ENCODE data around the gene RNASEH2A.
"Not testable (repeated sequence)": the region's sequence is repeated elsewhere in the genome, so short reads cannot be mapped to it uniquely, and the experiment has no call there.

The RNASEH2A gene

DNA sequence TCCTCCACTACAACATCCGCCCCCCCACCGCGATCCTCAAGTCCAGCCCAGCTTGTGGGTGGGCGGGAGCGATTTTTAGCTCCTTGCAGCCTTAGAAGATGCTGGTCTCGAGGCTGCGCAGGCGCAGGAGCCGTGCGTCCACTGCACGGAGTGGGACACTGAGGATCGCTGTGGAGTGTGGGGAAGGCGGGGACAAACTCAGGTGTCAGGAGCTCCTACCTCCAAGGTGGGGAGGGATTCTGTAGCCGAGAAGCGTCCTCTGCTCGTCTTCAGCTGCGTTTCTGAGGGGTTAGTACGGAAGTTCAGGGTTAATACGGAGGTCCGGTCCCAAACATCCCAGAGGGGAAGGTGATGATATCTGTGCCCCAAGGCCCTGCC lies 28.2 kb downstream of the RNASEH2A start, which contains the start of gene RTBDN:
Gene RTBDN (minus strand): TSS at position 14 of the 378 bp plus-strand sequence. CDS start 4,600 bp downstream, outside the sequence.
- no peak for DNase-seq

DNA sequence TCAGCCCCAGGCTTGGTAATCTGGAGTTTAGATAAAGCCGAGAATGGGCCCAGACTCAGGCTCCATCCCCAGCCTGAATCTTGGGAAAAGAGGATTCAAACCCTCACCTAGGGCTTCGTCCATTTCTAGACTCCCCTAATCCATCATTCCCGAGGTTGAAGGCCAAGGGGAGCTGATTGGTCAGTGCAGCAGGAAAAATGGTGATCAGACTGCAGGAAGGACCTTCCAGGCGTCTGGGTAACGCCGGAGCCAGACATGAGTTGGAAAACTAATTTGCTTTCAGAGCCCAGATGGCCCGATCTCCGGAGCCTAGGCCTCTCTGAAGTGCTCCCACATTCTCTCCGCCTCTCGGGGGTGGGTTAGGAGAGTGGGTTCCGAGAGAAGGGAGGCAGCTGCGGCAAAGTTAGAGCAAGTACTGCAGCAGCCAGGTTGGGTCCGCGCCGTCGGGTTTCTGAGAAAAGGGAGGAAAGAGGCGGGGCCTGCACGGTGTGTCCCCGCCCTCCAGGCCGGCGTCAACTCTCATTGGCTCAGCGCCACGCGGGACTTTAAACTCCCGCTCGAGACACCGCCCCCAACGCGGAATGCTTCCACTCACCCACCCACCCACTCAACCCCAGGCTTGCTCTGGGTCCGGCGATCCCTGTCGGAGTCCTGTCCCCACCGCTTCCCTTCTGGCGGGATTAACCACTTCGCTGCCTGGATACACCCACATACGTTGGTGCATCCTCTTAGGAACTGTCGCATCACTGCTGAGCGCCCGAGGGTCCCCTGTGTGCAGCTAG lies 28.8 kb downstream of the RNASEH2A start:
- no peak for DNase-seq

GRCh38 chr19:12836529-12836863 lies 30.1 kb downstream of the RNASEH2A start:
- no peak for DNase-seq

- no peak for DNase-seq
These were observed 30.8 kb downstream of the RNASEH2A start for GRCh38 chr19:12837225-12837624.

GRCh38 chr19:12838182-12838885 lies 31.9 kb downstream of the RNASEH2A start, which contains the start of gene MAST1:
Gene MAST1 (plus strand): TSS chr19:12838515. CDS start chr19:12838573, 58 bp downstream.
- no peak for DNase-seq

- DNase-seq: no peak
These were observed 32.7 kb downstream of the RNASEH2A start for GRCh38 chr19:12838886-12839756.

GRCh38 chr19:12840091-12841079 lies 34.0 kb downstream of the RNASEH2A start:
- DNase-seq: no peak

DNA sequence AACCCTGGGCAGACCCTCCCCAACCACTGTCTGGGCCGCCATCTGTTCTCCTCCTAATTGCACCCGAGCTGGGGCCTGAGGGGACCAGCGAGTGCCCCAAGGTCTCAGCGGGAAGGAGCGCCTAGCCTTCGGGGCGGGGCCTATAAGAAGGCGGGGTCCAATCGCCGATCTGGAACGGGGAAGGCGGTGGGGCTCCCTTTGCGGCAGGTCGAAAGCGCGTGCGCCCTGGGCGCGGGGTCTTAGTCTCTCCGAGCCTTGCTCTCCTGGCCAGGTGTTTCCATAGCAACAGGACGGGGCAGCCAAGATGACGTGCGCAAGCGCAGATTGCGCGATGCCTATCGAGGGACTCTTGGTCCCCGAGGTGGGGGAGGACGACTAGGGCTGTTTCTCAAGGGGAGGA lies 34.7 kb downstream of the RNASEH2A start:
- DNase-seq: peak; percentile 54

- DNase-seq: no peak
These were observed 36.1 kb downstream of the RNASEH2A start for GRCh38 chr19:12842511-12842910.

DNA sequence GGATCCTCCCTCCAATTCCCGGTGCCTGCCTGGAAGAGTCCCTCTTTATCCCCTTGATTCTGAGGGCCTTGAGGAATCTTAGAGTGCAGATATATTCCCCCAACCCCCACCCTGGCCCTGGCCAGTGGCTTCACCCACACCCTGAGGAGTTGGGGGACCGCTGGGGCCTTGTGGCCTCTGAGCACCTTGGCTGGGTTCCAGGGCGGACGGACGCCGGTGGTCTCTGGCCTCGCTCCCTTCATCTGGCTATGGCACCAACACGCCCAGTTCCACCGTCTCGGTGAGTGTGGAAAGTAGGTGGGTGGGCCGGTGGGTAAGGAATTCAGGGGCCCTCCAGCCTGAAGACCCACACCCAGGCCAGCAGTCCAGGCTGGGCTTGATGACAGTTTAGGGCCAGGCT lies 36.9 kb downstream of the RNASEH2A start:
- no peak for DNase-seq

DNA sequence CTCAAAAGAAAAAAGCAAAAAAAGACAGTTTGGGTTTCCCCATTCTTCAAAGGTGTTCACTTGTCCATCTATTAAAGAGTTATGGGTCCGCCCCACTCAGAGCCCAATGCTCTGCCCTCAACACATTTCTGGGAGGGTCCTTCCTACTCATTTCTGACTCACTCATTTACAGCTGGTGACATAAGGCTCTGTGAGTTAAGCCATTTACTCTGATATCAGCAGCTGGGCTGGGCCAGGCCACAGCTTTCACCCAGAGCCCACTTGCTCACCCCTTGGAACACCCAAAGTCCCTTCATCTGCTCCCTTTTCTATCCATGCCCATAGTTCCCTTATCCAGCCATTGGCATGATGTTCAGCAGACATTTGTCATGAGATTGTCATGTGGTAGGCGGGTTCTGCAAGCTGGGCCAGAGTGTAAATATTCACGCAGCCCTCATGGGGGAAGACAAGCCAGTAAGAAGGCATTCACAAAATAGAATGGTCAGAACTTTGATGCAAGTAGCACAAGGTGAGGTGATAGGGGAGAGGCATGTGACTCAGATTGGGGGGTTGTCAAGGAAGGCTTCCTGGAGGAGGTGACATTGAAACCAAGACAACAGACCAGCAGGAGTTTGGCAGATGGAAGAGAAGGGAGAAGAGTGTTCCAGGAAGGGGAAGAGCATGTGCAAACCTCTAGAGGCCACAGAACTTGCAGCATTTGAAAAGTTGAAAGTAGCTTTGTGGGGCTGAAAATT lies 37.8 kb downstream of the RNASEH2A start:
- DNase-seq: no peak

DNA sequence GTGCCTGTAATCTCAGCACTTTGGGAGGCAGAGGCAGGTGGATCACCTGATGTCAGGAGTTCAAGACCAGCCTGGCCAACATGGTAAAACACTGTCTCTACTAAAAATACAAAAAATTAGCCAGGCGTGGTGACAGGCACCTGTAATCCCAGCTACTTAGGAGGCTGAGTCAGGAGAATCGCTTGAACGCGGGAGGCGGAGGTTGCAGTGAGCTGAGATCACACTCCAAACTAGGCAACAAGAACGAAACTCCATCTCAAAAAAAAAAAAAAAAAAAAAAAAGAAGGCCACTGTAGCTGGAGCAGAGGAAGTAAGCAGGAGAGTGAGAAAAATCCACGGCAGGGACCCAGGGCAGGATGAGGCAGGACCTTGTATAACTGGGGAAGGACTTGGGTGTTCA lies 40.2 kb downstream of the RNASEH2A start:
- not testable (repeated sequence) for DNase-seq

- peak; percentile 86 for DNase-seq
These were observed 41.1 kb downstream of the RNASEH2A start for GRCh38 chr19:12847159-12848139.

- DNase-seq: no peak
These were observed 50.3 kb downstream of the RNASEH2A start for GRCh38 chr19:12856653-12857052.

DNA sequence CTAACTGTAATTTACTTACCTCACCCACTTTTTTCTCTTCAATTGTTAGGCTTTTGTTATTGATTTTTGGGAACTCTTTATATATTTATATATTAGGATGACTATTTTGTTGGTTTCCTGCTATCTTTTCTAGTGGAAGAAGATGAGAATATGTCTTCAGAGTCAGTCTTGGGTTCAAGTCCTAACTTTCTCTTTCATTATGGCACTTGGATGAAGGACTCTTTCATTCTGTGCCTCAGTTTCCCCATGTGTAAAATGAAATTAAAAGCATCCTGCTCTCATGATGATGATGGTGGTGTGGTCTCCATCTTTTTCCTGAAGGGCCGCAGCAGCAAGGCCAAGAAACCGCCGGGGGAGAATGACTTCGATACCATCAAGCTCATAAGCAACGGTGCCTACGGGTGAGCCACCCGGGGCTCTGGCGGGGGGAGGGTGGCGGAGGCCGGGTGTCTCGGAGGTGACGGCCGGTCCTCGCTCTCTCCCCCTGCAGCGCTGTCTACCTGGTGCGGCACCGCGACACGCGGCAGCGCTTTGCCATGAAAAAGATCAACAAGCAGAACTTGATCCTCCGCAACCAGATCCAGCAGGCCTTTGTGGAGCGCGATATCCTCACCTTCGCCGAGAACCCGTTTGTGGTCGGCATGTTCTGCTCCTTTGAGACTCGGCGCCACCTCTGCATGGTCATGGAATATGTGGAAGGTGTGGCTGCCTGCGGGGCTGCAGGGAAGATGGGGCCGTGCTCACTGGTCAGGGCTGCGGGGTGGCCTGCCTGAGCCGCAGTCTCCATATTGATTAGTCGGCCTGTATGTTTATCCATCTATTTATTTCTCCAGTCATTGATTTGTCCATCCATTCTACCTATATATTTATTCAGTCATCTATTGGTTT lies 51.9 kb downstream of the RNASEH2A start:
- DNase-seq: no peak

- DNase-seq: no peak
These were observed 53.2 kb downstream of the RNASEH2A start for GRCh38 chr19:12859546-12859945.
